ENCODE measurements around the gene HMGB1. TPM values are rescaled to one million over a fixed set of nuclear protein-coding genes. Genes with fewer than 3 reads are reported as not detected.

The HMGB1 gene
- total and polyA plus RNA-seq, 2 of the 13 experiments (the other 11 are each of a cell fraction or from before 2014, with no cell fraction given): 115 to 584 TPM

- TF ChIP-seq ZNF326 (CRISPR knock-in tag; IDR thresholded peaks at IDR 0.05; ENCODE audit: borderline replicate concordance): no peak
- TF ChIP-seq ZNF121 (CRISPR knock-in tag; IDR thresholded peaks at IDR 0.05): no peak
- no peak for TF ChIP-seq SALL2 (CRISPR knock-in tag; IDR thresholded peaks at IDR 0.05)
- no peak for TF ChIP-seq ZNF225 (CRISPR knock-in tag; IDR thresholded peaks at IDR 0.05)
- no peak for TF ChIP-seq ZSCAN5A (CRISPR knock-in tag; IDR thresholded peaks at IDR 0.05; ENCODE audit: borderline replicate concordance)
- no peak for TF ChIP-seq ZNF879 (CRISPR knock-in tag; IDR thresholded peaks at IDR 0.05)
- no peak for TF ChIP-seq MTA1 (CRISPR knock-in tag; IDR thresholded peaks at IDR 0.05; ENCODE audit: borderline replicate concordance)
- no peak for TF ChIP-seq FOXC1 (CRISPR knock-in tag; IDR thresholded peaks at IDR 0.05; ENCODE audit: borderline replicate concordance)
- TF ChIP-seq ZNF552 (CRISPR knock-in tag; IDR thresholded peaks at IDR 0.05; ENCODE audit: borderline replicate concordance): no peak
- TF ChIP-seq KDM5B (CRISPR knock-in tag; IDR thresholded peaks at IDR 0.05; ENCODE audit: borderline replicate concordance): peak; percentile 70
- TF ChIP-seq MXD4 (CRISPR knock-in tag; IDR thresholded peaks at IDR 0.05): peak; percentile 72; the same call in 1 of the 2 replicates
- no peak for TF ChIP-seq PHB2 (IDR thresholded peaks at IDR 0.05; ENCODE audit: partially characterized antibody)
- no peak for TF ChIP-seq ZNF770 (CRISPR knock-in tag; IDR thresholded peaks at IDR 0.05)
- no peak for TF ChIP-seq PPARG (CRISPR knock-in tag; conservative IDR thresholded peaks at IDR 0.05)
- TF ChIP-seq EEA1 (CRISPR knock-in tag; IDR thresholded peaks at IDR 0.05; ENCODE audit: borderline replicate concordance): no peak
- no peak for TF ChIP-seq NKX3-1 (CRISPR knock-in tag; IDR thresholded peaks at IDR 0.05)
- no peak for TF ChIP-seq ZNF414 (CRISPR knock-in tag; IDR thresholded peaks at IDR 0.05)
- no peak for TF ChIP-seq WIZ (CRISPR knock-in tag; IDR thresholded peaks at IDR 0.05)
- no peak for TF ChIP-seq CREBL2 (CRISPR knock-in tag; IDR thresholded peaks at IDR 0.05; ENCODE audit: borderline replicate concordance)
- TF ChIP-seq ZNF3 (CRISPR knock-in tag; IDR thresholded peaks at IDR 0.05): no peak
- no peak for TF ChIP-seq ZMYM3 (CRISPR knock-in tag; IDR thresholded peaks at IDR 0.05)
- no peak for TF ChIP-seq FIP1L1 (IDR thresholded peaks at IDR 0.05; ENCODE audit: borderline replicate concordance, insufficient read depth, low read depth, low read length)
- TF ChIP-seq ZNF333 (CRISPR knock-in tag; IDR thresholded peaks at IDR 0.05; ENCODE audit: borderline replicate concordance): no peak
- no peak for TF ChIP-seq ZBTB49 (CRISPR knock-in tag; IDR thresholded peaks at IDR 0.05; ENCODE audit: borderline replicate concordance)
These were observed at the start of gene HMGB1 (continued) for GRCh38 chr13:30465593-30466357.

Data from HepG2 (cell line).